Bone marrow (tissue), 2 donors: ENCODE measurements around the gene SRSF7.

Experiments used
- DNase-seq, 2 donors: peaks; one replicate each; lab custom pipeline; 2025; lab: John Stamatoyannopoulos, UW

Gene SRSF7

DNA sequence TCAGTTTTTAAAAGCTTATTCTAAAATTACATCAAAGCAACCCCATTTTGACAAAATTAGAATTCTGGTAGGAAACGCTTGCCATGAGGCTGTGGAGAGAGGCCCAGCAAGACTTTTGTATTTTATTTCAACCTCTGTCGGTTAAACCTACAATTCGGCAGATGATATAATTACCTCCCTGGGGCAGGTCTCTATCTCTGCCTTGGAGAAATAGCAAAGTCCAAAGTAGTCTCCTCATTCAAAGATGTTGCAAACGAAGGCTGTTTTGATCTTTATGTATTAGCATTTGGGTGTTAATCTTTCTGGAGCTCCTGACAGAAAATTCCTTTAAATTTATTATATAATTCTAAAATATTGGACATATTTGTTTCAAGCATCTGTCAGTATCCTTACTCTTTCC lies 49.6 kb downstream of the SRSF7 start:
- no peak for DNase-seq

DNA sequence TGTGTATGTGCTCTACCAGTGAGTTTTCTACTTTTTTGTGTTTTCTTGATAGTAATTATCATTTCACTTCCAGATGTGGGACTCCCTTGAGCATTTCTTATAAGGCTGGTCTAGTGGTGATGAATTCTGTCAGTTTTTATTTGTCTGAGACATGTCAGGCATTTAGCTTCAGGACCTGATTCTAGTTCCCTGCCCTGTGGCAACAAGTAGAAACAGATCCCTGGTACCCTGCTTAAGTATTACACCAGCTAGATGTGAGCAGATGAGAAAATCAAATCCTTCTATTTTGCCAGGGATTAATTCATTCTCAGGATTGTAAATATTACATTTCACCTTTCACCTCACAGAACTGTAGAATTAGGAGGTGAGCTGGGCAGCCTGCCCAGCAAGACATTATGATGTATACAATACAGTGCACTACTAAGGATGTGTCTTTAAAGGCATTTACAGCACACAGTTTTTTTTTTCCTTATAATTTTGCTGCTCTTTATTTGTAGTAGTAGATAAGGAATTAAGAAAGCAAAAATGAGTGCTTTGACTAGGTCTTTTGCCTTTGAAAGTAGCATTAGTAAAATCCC lies 50.2 kb downstream of the SRSF7 start:
- DNase-seq = no peak

DNA sequence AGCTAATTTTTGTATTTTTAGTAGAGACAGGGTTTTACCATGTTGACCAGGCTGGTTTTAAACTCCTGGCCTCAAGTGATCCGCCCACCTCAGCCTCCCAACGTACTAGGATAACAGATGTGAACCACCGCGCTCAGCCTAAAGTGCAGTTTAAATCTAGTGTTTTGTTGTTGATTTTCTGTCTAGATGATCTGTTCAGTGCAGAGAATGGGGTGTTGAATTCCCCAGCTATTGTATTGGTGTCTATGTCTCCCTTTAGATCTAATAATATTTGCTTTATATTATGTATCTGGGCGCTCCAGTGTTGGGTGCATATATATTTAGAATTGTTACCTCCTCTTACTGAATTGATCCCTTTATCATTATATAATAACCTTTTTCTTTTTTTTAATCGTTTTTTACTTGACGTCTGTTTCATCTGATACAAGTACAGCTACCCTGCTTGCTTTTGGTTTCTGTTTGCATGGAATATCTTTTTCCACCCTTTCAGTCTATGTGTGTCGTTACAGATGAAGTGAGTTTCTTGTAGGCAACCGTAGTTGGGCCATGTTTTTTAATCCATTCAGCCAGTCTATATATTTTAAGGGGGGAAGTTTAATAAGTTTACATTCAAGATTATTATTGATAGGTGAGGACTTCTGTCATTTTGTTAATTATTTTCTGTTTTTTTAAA lies 50.9 kb downstream of the SRSF7 start:
- no peak for DNase-seq

DNA sequence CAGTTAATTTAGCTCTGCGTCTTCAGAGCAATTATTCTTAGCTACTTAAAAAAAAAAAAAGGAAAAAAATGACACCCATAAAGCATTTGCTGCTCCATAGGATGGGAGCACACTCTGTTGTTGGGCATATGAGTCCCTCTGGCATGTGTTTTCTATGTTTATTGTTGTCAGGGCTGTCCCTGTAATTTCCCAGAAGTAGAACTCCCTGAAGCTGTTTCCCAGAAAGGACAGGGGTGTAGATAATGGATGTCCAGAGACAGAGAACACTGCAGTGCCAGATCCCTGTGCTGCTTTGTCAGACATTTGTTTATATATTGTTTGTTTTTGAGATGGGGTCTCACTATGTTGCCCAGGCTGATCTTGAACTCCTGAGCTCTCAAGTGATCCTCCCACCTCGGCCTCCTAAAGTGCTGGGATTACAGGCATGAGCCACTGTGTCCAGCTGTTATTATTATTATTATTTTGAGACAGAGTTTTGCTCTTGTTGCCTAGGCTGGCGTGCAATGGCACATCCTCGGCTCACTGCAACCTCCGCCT lies 52.6 kb downstream of the SRSF7 start:
- no peak for DNase-seq

DNA sequence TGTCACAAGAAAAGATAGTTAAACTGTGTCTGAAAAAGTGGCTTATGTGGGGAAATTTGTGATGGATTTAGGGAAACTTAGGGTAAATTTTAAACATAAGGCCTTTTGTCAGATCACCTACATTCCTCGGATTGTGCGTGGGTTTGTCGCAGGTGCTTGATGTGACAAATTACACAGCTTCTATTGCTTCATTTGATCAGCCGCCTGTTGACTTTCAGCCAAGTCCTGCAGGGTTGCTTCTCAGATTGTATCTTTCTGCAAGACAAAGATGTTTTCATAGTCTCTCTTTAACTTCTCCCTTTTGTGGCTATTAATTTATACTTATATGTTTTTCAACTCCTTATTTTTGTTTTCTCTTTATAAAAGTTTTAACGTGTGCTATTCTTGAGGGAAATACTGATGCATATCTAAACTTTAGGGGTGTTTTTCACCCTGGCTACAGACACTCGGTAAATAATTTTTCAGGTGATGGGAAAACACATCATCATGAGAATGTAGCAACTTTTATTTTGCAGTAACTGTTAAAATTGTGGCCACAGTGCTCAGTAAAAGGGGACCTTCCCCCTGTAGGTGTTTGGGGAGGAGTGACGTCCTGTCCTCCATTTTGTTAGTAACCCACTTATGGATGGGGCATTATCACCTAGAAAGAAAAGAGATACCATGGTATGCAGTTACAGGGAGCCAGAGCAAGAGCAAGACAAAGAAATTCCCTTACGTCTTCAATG lies 53.9 kb downstream of the SRSF7 start:
- no peak for DNase-seq
